HCT116 (cell line): Measurements from ENCODE around the gene FXYD2.

Source experiments
- POLR2AphosphoS5 ChIP-seq: IDR thresholded peaks from 2 replicates; pipeline ENCODE4 v1.6.1; 2011; ENCODE audit warnings: mild to moderate bottlenecking, low read depth, low read length, moderate library complexity
- SIN3A ChIP-seq: IDR thresholded peaks from 2 replicates; pipeline ENCODE4 v1.6.1; 2012; ENCODE audit warnings: low read depth
- SRF ChIP-seq: IDR thresholded peaks from 2 replicates; pipeline ENCODE4 v1.6.1; 2012; ENCODE audit warnings: low read depth

DNA sequence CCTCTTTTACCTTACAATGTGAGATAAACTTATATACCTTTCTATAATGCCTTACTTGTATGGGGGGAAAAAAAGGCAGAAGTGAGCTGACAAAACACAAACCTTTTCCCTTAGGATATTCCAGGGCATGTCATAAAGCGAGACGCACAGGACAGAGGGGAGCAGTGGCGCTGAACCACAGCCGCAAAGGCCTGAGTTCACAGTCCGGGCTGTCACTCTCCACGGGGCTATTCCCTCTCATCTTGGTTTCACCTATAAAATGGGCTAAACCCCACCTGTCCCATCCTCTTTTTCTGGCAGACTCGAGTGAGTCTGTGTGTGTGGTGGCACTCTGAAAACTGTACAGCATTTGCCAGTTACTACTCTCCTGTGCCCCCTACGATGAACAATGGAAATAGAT is 14.4 kb upstream of the FXYD2 start:
- TF ChIP-seq SRF (no peak), POLR2AphosphoS5 (no peak), SIN3A (no peak)
